ELR (cell line): ENCODE results near the gene CABCOCO1.
"Not testable (repeated sequence)": the region's sequence is repeated elsewhere in the genome, so short reads cannot be mapped to it uniquely, and the experiment has no call there.

Source experiments
- DNase-seq: peaks from one replicate; pipeline ENCODE4 v3.0.0-alpha.2; 2015; ENCODE audit warnings: low read depth

Gene CABCOCO1

GRCh38 chr10:61642676-61643075 is 20.1 kb upstream of the CABCOCO1 start:
- peak; percentile 57 for DNase-seq

GRCh38 chr10:61643316-61643751 is 19.4 kb upstream of the CABCOCO1 start:
- peak; percentile 37 for DNase-seq

GRCh38 chr10:61653699-61654098 is 9.0 kb upstream of the CABCOCO1 start:
- DNase-seq = no peak

GRCh38 chr10:61655335-61655851 is 7.3 kb upstream of the CABCOCO1 start:
- no peak for DNase-seq

GRCh38 chr10:61663466-61663865 is 737 bp downstream of the CABCOCO1 start:
- peak; percentile 22 for DNase-seq

- DNase-seq = no peak
Measured at GRCh38 chr10:61664985-61665384, 2.3 kb downstream of the CABCOCO1 start.

GRCh38 chr10:61669161-61669725 is 6.5 kb downstream of the CABCOCO1 start:
- peak; percentile 1 for DNase-seq

- DNase-seq = no peak
Measured at GRCh38 chr10:61669849-61670248, 7.1 kb downstream of the CABCOCO1 start.

GRCh38 chr10:61673360-61673759 is 10.6 kb downstream of the CABCOCO1 start:
- DNase-seq = peak; percentile 0

GRCh38 chr10:61682323-61682722 is 19.6 kb downstream of the CABCOCO1 start:
- DNase-seq = peak; percentile 17

- no peak for DNase-seq
Measured at GRCh38 chr10:61683319-61683718, 20.6 kb downstream of the CABCOCO1 start.

GRCh38 chr10:61684894-61685507 is 22.3 kb downstream of the CABCOCO1 start:
- DNase-seq = no peak

- no peak for DNase-seq
Measured at GRCh38 chr10:61688551-61689308, 26.0 kb downstream of the CABCOCO1 start.

GRCh38 chr10:61691667-61692066 is 28.9 kb downstream of the CABCOCO1 start:
- not testable (repeated sequence) for DNase-seq

- no peak for DNase-seq
Measured at GRCh38 chr10:61692447-61693010, 29.8 kb downstream of the CABCOCO1 start.

GRCh38 chr10:61698968-61699655 is 36.4 kb downstream of the CABCOCO1 start:
- DNase-seq = no peak

GRCh38 chr10:61701055-61701705 is 38.5 kb downstream of the CABCOCO1 start:
- DNase-seq = peak; percentile 21

GRCh38 chr10:61701706-61702105 is 39.0 kb downstream of the CABCOCO1 start:
- no peak for DNase-seq

GRCh38 chr10:61702584-61702983 is 39.9 kb downstream of the CABCOCO1 start:
- DNase-seq = no peak

GRCh38 chr10:61705022-61705613 is 42.4 kb downstream of the CABCOCO1 start:
- no peak for DNase-seq

GRCh38 chr10:61708846-61709245 is 46.1 kb downstream of the CABCOCO1 start:
- DNase-seq = no peak
